GM20431 (cell line): ENCODE results near the gene EMILIN3.

Experiments used
- in situ Hi-C: fragments of 300-500 bp; cut with MseI, MboI; formaldehyde crosslinking; loops from one replicate; pipeline ENCODE4 v1.15.0; 2020; ENCODE audit warnings: low sequenced_read_pairs; ENCODE audit not compliant: unreplicated experiment

The EMILIN3 gene, protein sequence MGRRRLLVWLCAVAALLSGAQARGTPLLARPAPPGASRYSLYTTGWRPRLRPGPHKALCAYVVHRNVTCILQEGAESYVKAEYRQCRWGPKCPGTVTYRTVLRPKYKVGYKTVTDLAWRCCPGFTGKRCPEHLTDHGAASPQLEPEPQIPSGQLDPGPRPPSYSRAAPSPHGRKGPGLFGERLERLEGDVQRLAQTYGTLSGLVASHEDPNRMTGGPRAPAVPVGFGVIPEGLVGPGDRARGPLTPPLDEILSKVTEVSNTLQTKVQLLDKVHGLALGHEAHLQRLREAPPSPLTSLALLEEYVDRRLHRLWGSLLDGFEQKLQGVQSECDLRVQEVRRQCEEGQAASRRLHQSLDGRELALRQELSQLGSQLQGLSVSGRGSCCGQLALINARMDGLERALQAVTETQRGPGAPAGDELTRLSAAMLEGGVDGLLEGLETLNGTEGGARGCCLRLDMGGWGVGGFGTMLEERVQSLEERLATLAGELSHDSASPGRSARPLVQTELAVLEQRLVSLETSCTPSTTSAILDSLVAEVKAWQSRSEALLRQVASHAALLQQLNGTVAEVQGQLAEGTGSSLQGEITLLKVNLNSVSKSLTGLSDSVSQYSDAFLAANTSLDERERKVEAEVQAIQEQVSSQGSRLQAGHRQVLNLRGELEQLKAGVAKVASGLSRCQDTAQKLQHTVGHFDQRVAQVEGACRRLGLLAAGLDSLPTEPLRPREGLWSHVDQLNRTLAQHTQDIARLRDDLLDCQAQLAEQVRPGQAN

DNA sequence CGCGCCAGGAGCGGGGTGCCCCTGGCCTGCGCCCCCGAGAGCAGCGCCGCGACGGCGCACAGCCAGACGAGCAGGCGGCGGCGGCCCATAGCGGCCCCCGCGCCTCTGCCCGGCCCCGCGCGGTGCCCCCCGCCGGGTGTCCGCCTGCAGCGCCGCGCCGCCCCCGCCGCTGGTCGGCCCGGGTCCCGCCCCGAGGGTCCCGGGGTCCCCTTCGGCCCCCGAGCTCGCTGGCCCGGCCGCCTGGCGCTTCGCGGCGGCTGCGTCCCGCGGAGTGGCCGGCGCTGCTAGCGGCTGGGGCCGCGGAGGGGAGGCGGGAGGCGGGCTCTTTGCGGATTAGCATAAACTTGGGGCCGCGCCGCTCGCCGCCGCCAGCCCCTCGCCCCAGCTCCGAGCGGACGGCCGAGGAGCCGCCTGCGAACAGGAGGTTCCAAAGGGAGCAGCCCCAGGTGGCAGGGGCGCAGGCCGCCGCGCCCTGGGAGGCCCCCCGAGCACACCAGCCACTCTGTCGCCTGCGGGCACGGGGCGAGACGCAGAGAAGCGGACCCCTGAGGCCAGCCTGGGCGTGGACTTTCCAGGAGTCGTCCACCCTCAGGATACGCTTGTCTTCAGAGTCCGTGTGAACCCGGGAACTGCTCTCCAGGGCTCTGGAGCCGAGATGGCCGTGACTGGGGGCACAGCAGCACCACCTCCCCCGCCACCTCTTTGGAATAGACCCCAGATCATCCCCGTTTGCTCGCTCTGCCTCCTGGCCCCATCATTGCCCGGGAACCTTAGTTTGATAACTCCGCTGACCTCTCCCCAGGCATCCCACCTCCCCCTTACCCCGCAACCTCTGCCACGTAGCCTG, at the start of gene EMILIN3:
TSS of gene EMILIN3 (minus strand) at position 273 of the 847 bp plus-strand sequence. CDS start at position 89, 184 bp downstream.
- in situ Hi-C loops, result no loop called here

DNA sequence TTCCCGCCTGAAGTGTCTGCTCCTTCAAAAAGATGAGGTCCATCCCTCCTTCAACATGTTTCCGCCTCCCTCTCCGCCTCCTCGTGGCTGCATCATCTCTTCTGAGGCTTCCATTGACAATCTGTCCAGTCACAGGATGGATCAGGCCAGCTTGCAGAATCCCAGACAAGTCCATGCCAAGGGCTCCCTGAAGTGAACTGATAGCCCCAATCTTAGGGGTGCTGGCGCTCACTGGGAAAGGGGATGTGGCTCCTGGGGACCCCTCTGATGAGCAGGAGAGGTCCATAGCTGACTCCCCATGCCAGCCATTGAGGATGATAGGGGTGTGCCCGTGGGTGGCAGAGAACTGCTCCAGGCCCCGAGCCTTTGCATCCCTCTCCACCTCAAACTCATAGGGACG, 48.6 kb upstream of the EMILIN3 start:
- in situ Hi-C loops, result no loop called here

DNA sequence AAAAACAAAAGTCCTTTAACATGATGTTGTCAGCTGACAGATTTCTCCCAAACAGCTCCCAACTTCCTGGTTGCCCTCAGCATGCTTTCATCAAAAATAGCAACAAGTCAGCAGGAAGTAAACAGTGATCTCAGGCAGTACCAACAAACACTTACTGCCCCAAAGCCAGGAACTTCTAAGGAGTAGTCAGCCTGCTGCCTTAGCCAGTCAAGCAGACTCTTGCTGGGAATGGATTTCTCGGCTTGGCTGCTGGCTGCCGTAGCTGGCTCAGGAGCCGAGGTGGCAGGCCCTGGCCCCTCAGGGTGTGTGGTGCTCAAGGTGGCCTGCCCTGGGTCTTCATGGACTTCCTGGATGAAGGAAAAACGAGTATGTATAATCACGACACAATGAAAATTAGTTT, 46.6 kb upstream of the EMILIN3 start:
- in situ Hi-C loops, result no loop called here

DNA sequence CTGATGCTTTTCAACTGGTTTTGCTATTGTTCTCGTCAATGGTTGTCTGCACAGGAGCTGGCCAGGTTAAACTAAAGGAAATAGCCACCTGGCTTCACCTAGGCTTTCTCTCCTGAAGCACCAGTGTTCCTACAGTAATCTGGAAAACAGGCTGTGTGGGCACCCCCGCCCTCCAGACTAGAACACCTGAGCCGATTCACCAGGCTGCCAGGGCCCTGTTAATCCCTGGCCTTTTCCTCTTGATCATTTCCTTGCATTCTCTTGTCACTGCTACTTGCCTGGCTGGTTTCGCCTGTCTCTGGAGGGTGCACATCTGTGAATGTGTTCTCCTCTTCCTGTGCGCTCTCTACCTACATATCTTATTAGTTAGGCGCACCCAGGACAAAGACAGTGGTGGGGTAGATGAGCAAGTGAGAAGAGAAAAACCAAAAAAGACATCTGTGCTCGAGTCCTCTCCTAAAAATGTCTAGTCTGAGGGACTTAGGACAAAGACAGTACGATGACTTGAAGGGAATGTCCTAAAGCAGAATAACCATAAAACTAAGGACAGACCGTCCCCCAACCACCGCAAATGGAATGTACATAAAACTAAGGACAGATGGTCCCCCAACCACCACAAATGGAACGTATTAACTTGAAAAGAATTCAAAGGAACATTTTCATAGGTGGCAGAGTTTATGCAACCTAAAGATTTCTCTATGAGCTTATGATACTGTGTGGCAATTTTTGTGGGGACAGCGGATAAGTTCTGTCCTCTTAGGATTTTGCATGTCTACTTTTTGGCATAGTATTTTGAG, 45.9 kb upstream of the EMILIN3 start:
- in situ Hi-C loops, result no loop called here

DNA sequence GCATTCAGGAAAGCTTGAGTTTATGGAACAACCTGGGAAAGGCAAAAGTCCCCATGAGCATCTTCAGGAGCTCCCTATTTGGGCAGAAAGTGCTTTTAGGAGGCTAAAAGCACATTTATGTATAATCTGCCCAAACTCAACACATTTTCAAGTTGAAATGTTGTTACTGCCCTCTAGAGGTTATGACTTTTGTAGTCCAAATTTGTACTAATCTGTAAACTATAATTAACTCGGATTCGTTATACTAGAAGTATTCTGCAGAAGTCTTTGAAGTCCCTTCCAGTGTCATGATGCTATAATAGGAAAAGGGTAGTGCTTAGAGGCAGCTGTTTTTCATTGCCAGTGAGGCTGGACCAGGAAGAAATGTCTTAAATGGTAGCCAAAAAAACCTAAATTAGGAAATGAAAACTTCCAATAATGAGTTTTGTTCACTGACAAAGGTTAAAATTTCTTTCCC, 44.8 kb upstream of the EMILIN3 start:
- in situ Hi-C loops, result no loop called here

DNA sequence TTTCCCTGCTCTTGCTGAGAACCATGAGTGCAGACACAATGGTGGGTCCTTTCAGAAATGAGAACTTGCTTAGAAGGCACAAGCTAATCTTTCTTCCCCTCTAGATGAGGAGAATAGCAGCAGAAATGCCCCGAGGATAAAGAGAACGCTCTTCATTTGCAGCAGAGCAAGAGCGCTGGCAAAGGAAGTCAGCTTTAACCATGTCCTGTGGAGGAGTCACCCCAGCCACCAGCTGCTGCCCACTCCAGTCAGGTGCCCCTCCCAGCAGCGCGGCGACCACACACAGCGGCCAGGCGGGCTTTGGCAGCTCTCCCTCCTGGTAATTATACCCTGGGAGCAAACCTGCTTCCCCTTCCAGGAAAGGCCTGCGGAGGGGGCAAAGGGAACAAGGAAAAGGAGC, 42.4 kb upstream of the EMILIN3 start:
- in situ Hi-C loops, result no loop called here

DNA sequence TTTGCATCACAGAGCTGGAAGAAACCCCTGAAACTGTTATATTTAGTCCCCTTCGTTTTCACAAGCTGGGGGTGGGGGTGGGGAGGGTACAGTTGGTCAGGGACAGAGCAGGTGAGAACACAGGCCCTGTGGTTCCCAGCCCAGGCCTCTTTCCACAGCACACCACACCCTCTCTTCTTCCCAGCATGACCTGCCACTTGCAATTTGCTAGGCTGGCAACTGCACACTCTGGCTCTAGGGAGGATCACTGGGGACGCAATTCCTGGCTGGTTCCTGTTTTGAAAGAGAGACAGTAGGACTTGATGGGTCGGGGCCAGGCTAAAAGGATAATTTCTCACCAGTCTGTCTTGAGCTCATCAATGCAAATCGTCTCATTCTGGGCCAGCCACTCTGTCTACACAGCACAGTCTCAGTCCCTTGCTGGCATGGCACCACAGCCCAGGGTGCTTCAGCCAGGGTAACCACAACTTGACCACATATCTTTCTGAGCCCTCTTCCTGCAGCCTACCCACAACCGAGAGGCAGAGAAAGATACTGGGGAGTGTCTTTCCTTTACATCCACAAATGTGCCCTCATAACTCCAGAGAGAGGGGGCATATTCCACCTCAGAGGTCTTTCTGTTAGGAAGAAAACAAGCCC, 41.7 kb upstream of the EMILIN3 start:
- in situ Hi-C loops, result no loop called here

DNA sequence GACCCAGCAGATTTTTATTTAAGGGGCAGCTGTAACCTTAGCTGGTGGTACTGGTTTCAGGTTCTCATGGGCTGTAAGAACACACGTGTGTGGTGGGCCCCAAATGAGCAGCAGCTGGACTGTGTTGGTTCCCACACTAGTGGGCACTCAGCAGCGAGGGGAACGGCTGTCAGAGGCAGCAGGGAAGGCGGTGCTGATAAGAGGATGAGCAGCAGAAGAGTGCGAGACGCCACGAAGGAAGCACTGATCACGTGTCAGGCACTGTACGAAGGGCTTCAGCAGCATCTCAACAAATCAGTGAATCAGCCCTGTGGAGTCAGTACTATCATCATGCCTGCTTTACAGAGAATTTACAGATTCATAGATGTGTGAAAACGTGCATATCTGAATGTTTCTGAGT, 41.0 kb upstream of the EMILIN3 start:
- in situ Hi-C loops, result no loop called here

DNA sequence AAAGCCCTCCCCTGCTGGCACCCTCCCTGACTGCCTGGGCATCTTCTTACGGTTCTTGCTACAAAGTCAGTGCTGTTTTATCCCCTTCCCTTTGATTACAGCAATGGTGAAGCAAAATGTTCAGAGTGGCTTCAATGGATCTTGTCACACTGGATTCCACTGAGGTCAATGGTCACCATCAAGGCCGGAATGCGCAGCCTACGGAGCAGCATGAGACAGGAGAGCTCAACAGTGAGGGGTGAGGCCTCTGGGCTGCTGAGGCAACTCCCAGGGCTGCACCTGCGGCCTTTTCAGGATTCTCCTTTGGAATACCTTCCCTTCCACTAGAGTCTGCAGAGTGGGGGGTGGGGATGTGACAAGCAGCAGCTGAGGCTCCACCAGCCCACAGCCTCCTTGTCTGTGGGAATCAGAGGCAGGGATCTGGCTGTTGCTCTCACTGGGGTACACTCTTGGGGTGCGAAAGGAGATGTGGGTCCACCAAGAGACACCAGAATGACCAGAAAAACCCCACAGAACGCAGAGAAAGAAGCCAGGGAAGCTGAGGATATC, 40.4 kb upstream of the EMILIN3 start:
- in situ Hi-C loops, result no loop called here

DNA sequence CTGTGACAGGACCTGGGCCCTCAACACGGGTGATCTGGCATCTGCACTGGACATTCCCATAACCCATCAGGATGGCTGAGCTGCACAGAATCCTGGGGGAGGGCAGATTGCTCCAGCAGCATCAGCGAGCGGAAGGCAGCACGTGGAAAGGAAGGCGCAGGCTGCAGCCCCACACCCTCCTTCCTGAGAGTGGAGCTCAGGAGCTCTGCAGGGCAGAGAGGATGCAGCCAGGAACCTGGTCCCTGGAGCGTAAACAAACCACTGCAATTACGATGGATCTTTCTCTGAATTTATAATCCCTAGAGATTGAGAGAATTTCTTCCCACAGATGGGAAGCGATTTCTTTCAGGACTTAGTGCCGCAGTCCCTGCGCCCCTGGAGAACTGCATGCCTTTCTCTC, 39.7 kb upstream of the EMILIN3 start:
- in situ Hi-C loops, result no loop called here

DNA sequence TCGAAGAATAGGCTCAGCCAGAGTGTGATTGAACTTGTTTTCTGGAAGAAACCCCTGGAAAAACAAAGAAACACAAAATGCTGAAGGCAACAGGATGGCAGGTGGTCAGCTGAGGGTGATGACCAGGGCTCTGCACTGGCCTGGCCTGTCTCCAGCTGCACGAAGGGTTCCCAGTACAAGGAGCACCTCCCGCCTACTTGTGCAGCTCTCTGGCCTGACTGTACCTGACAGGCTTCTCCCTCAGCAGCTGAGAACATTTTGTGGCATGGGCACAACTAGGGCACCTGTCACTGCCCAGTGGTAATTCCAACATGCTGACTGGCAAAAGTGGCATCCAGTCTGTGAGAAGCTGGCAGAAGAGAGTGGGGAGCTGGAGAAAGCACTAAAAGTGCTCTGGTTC, 38.8 kb upstream of the EMILIN3 start:
- in situ Hi-C loops, result no loop called here

DNA sequence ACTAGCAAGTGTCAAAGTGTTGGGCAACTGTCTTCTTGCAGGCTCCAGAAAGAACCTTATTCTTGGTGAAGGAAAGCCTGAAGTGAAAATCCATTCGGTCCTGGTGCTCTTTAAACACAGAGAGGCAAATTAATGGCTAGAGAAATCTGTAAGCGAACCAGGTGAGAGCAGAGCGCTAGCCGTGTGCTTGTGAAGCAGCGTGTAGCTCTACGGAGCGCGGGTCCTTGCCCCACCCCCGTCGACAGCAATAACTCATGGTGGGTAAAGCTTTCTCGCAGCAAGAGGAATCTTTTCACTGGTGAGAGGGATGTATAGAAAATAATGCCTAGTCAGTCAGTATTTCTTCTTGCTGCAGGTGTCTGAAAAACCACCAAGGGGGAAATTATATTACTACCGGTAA, 37.0 kb upstream of the EMILIN3 start:
- in situ Hi-C loops, result no loop called here

DNA sequence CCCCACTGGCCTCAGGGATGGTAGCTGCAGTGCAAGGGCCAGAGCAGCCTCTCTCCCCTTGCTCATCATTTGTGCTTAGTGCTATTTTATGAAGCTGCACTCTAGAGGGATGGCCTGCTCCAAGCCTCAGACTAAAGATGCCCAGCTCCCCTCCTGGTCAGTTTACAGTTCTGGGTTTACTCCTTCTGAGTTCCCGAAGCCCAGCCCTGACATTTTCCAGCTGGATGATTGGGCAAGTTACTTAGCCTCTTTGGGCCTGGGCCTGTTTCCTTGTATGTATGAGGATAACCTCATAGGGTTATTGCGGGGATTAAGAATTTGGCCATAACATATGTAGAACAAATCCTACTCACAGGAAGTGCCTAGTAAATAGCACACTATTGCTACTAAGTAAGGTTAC, 31.8 kb upstream of the EMILIN3 start:
- in situ Hi-C loops, result no loop called here

DNA sequence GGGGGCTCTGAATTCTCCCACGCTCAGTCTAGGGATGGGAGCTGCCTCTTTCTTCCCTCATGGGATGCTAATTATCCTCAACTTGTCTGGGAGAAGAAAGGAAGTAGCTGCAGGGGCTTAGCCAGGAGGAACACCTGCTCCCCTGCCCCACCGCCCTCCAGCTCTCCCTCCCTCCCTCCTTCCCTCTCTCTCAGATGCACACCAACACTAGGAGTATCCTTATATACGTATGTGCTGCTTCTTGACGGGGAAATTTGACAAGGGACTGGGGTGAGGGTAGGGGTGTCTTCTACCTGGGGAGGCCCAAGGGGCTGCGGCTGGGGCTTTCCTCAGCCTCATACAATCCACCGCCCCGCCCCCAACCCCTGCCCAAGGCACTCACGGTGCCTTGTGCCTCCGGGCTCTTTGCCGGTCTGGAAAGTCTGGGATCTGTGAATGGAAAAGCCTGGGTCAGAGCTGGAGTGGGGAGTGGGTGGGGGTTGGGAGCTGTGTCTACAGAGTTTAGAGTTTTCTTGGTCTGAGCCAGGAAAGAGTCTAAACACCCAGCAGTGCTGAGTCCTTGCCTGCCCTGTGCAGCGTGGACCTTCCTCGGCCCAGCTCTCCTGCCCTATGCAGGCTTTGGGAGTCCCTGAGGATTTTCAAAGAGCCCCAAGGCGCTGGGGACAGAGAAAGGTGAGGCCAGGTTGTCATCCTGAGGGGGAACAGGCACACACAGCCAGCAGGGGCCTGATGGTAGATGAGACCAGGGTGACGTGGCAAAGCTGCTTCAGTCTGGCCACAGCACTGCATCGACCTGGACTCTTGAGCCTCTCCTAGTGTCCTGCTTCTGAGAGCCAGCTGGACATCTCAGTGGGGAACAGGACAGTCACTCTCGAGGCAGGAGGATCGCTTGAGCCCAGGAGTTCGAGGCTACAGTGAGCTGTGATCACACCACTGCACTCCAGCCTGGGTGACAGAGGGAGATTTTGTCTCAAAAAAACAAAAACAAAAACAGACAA, 29.3 kb upstream of the EMILIN3 start:
- in situ Hi-C loops, result no loop called here

DNA sequence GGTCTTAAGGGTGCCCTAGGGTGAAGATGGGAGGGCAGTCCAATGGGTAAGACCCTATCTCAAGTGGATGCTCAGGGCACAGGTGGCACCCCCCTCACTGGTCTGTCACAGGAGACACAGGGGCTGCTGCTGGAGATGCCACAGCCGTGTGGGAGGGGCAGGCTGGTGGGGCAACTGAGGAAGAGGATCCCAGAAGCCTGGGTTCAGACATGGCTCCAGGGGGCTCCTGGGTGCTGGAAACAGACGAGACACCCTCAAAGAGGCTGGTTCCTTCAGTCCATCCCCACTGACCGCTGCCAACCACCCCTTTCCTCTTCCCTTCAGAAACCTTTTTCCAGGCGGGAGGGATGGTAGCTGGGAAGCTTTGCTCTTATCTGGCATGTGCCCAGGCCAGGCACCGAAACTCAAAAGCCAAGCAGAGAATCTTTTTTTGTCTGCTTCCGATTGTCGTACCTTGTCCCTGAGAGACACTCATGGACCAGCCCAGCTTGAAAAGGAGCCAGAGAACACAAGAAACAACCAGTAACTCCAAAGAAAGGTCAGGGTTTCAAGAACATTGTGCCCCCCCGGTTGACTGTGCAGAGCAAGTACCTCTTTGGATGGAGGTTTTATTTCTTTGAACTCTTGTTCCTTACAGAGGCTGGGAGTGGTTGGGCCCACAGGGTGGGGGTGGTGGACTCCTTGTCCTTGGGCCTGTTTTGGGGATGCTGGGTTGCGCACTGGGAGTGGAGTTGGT, 28.5 kb upstream of the EMILIN3 start:
- in situ Hi-C loops, result no loop called here

DNA sequence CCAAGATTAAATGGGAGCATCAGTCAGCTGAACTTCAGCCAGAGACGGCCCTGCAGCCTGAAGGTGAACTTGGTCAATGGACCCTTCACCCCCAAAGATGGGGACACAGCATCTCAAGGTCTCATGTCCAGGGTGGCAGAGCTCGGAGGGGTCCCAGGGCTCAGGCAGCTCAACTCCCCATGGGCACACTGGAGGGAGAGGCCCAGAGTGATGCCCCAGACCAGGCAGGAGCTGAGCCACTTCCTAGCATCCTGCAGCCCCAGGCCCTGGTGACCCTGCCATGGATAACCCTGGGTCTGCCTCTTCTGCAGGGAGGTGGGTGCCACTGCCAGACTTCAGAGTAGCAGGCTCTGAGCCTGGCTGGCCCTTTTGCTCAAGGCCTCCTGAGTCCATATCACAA, 27.5 kb upstream of the EMILIN3 start:
- in situ Hi-C loops, result no loop called here

DNA sequence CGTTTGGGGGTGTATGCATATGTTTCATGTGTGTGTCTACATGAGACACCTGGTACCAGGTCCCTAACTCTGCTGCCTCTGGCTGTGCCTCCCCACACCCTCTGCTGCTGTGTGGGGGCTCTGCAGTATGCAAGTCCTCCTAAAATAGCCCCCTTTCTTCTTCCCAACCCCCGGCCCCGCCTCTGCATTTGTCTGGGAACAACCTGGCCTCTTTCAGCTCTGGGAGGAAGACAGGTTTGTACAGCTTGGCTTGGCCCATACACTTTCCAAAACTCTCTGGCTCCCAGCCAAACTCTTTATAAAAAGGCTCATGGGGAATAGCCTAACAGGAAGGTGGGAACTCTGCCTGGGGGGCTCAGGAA, 27.1 kb upstream of the EMILIN3 start:
- in situ Hi-C loops, result no loop called here
